ENCODE results near the gene CLOCK. TPM values are rescaled to one million over a fixed set of nuclear protein-coding genes. Genes with fewer than 3 reads are reported as not detected.

CLOCK gene
- total and polyA plus RNA-seq, 9 of the 15 experiments (the other 6 are each of a cell fraction or from before 2014, with no cell fraction given), result 3.7 to 14.4 (median 9.4) TPM

DNA sequence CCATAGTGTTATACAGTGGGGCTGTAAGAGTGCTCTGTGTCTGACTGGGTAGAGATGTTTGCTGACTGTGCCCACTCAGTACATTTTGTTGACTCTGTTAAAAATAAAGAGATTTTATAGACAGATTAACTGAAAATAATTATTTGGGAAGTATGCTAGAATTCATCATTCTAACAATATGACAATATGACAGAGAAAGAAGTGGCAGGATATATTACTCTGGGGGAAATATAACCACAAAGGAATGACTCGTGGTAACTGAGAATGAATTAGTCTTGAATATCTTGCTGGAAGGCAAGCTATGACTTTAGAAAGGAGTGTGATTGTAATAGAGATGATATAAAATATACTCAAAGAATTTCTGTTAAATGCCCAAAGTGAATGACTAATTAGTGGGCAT is 104.2 kb downstream of the CLOCK start:
- H3K9me1 ChIP-seq (ENCODE audit: control insufficient read depth, insufficient read depth, low read length), result no peaks in the 10 kb centered on the region
- CTCF ChIA-PET (ENCODE audit: low intra/inter-chr PET ratio), result no interaction called here
- ATAC-seq, result no peak
- POLR2A ChIA-PET, result interaction anchor here (0.7 kb wide), 1 partner anchor 10 kb away, joined by 4 read pairs; no protein-coding TSS in a partner anchor
- BruUV-seq (replicated peaks), result no TSS peak
- peaks cover 1 to 3% of the 10 kb centered on the region in 2 experiments; a peak in 3 of 5 replicates for H3K4me1 ChIP-seq (replicated peaks in 1 of 2; ENCODE audit: control insufficient read depth in 2 of 2, insufficient read depth in 2 of 2, low read length in 2 of 2)
- in situ Hi-C loops (cut with MboI), result no loop called here
- intact Hi-C loops (cut with micrococcal nuclease), result loop anchor here (5.0 to 10.0 kb wide), 2 partner anchors 98 to 295 kb away; partner anchors contain the start of gene SRD5A3
- no peak overlapping the region for H3K27ac ChIP-seq (ENCODE audit: extremely low read depth, low read depth, low read length)
- no peak for DNase-seq (ENCODE audit: extremely low read depth in 1 of 4, low spot score in 3 of 4)
- H3K9me3 ChIP-seq (replicated peaks; ENCODE audit: control insufficient read depth, insufficient read depth, low read depth, low read length), result no peaks in the 10 kb centered on the region
- 83% methylated on average over 1 of the region's 1 CpG for WGBS (ENCODE audit: insufficient coverage, low coverage, missing lambda C conversion rate)
- no peaks in the 10 kb centered on the region for H4K20me1 ChIP-seq (replicated peaks; ENCODE audit: control insufficient read depth, insufficient read depth, low read length)
- no peak overlapping the region for H3K4me2 ChIP-seq (ENCODE audit: insufficient read depth, low read length)
- FAIRE-seq, result no peak
- H3K36me3 ChIP-seq (ENCODE audit: control insufficient read depth, insufficient read depth, low read length), result peaks cover 66% of the 10 kb centered on the region
- no peak overlapping the region for H2AFZ ChIP-seq (ENCODE audit: low read depth, low read length)
- H3K4me3 ChIP-seq, result no peak overlapping the region
- no peaks in the 10 kb centered on the region for H3K27me3 ChIP-seq (ENCODE audit: control insufficient read depth in 2 of 2, insufficient read depth in 2 of 2, low read length in 2 of 2)
- no peak overlapping the region for H3K9ac ChIP-seq (ENCODE audit: insufficient read depth in 1 of 2, low read depth in 2 of 2, low read length in 2 of 2)
- H3K79me2 ChIP-seq (ENCODE audit: control insufficient read depth, insufficient read depth, low read length), result no peaks in the 10 kb centered on the region
- TF ChIP-seq ZNF274 (IDR thresholded peaks at IDR 0.05; ENCODE audit: borderline replicate concordance, low read depth, low read length) (no peak), ZNF717 (CRISPR knock-in tag; IDR thresholded peaks at IDR 0.05) (no peak), RBM22 (IDR thresholded peaks at IDR 0.05; ENCODE audit: low read depth, low read length, poor library complexity, severe bottlenecking) (no peak), ZKSCAN3 (CRISPR knock-in tag; IDR thresholded peaks at IDR 0.05) (no peak), PRPF4 (IDR thresholded peaks at IDR 0.05; ENCODE audit: insufficient read depth, low read depth, low read length, poor library complexity, severe bottlenecking) (no peak), DIDO1 (tag; IDR thresholded peaks at IDR 0.05; ENCODE audit: low read depth) (no peak), GTF2A2 (tag; IDR thresholded peaks at IDR 0.05) (no peak), SAFB (IDR thresholded peaks at IDR 0.05; ENCODE audit: borderline replicate concordance, low read depth, low read length) (no peak)
- TF ChIP-seq, protein P1, sequence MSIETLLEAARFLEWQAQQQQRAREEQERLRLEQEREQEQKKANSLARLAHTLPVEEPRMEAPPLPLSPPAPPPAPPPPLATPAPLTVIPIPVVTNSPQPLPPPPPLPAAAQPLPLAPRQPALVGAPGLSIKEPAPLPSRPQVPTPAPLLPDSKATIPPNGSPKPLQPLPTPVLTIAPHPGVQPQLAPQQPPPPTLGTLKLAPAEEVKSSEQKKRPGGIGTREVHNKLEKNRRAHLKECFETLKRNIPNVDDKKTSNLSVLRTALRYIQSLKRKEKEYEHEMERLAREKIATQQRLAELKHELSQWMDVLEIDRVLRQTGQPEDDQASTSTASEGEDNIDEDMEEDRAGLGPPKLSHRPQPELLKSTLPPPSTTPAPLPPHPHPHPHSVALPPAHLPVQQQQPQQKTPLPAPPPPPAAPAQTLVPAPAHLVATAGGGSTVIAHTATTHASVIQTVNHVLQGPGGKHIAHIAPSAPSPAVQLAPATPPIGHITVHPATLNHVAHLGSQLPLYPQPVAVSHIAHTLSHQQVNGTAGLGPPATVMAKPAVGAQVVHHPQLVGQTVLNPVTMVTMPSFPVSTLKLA (conservative IDR thresholded peaks at IDR 0.05), result no peak
- TF ChIP-seq, protein P2, sequence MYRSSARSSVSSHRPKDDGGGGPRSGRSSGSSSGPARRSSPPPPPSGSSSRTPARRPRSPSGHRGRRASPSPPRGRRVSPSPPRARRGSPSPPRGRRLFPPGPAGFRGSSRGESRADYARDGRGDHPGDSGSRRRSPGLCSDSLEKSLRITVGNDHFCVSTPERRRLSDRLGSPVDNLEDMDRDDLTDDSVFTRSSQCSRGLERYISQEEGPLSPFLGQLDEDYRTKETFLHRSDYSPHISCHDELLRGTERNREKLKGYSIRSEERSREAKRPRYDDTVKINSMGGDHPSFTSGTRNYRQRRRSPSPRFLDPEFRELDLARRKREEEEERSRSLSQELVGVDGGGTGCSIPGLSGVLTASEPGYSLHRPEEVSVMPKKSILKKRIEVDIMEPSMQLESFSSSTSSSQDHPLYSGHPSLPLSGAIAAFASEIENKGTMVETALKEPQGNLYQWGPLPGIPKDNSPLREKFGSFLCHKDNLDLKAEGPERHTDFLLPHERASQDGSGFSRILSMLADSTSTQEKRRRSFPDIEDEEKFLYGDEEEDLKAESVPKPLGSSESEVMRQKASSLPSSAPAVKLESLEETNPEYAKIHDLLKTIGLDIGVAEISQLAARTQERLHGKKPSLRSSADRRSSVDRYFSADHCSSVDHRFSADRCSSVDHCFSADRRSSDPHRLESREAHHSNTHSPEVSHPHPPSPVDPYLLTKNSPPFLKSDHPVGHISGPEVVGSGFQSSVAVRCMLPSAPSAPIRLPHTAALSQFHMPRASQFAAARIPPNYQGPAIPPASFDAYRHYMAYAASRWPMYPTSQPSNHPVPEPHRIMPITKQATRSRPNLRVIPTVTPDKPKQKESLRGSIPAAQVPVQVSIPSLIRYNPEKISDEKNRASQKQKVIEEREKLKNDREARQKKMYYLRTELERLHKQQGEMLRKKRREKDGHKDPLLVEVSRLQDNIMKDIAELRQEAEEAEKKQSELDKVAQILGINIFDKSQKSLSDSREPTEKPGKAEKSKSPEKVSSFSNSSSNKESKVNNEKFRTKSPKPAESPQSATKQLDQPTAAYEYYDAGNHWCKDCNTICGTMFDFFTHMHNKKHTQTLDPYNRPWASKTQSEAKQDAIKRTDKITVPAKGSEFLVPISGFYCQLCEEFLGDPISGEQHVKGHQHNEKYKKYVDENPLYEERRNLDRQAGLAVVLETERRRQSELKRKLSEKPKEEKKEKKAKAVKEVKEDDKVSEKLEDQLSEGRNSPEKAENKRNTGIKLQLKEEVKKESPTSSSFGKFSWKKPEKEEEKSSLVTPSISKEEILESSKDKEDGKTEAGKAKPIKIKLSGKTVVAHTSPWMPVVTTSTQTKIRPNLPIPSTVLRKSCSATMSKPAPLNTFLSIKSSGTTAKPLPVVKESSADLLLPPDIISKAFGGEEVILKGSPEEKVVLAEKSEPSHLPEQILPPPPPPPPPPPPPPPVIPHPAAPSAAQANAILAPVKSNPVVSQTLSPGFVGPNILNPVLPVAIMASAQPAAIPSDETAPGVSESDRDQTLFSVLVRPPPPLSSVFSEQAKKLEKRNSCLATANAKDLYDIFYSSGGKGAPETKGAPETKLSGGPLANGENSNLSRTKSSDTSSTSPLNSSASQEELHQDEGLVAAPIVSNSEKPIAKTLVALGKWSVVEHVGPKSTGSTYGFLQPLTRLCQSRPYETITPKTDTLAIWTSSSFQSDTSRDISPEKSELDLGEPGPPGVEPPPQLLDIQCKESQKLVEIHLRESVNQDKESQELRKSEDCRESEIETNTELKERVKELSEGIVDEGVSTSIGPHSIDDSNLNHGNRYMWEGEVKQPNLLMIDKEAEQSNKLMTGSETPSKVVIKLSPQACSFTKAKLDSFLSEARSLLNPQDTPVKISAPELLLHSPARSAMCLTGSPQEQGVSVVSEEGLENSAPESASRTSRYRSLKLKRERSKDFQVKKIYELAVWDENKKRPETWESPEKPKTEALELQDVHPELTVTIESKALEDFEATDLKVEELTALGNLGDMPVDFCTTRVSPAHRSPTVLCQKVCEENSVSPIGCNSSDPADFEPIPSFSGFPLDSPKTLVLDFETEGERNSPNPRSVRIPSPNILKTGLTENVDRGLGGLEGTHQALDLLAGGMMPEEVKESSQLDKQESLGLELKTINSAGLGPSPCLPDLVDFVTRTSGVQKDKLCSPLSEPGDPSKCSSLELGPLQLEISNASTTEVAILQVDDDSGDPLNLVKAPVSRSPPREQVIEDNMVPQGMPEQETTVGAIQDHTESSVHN (IDR thresholded peaks at IDR 0.05; ENCODE audit: borderline replicate concordance in 1 of 2, low read depth in 1 of 2), result no peak

Data from K562 (cell line).